HG02840 (cell line): Measurements from ENCODE around the gene ADIRF.

Source experiments
- ATAC-seq: cut with Tn5 transposase; IDR thresholded peaks from one replicate; pipeline ENCODE4 v1.9.1; 2021; ENCODE audit warnings: mild to moderate bottlenecking, moderate library complexity, moderate number of reproducible peaks; ENCODE audit not compliant: unreplicated experiment, low FRiP score

Gene ADIRF

DNA sequence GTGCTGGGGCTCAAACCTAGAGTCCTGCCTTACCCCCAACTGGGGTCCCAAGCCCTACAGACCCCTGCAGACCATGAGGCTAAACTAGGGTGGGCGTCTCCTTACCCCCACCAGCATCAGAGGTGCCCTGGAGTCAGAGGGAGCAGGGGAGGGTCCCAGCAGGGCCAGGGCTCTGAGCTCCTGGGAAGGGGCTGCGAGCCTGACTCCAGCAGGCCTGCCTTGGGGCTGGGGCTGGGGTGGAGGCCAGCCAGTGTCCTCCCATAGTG lies 8.6 kb upstream of the ADIRF start:
- ATAC-seq = no peak

DNA sequence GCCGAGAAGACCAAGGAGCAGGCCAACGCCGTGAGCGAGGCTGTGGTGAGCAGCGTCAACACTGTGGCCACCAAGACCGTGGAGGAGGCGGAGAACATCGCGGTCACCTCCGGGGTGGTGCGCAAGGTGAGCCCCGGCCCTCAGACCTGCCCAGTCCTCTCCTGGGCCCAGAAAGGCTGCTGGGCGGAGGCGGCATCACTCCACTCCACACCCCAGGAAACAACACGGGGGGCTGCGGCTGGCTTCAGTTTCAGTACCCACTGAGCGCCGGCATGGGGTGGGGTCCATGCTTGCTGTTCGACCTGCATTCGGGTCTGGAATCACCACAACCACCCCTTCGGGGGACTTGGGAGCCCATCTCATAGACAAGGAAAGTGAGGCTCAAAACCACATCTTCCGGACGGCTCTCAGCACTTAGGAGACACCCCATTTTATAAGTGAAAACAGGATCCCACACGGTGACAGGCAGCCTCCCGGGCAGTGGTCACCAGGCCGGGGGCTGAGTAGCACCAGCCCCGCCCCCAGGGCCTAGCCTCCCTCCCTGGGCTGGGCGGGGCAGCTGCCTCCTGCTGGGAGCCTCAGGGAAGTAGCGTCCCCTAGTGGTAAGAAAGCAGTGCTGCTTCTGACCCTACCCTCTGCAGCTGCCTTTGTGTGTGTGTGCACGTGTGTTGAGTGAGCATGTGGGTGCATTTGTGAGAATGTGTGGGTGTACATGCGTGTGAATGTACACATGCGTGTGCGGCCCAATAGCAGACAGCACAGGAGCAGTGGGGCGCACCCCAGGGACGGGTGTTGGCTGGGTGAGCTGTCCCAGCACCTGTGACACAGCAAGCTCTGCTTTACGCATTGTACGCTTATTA lies 8.0 kb upstream of the ADIRF start:
- no peak for ATAC-seq

- no peak for ATAC-seq
Observed at GRCh38 chr10:86960863-86961434, 7.3 kb upstream of the ADIRF start.

- no peak for ATAC-seq
Observed at GRCh38 chr10:86961481-86962091, 6.7 kb upstream of the ADIRF start.

- no peak for ATAC-seq
Observed at GRCh38 chr10:86962136-86962980, 5.9 kb upstream of the ADIRF start.

DNA sequence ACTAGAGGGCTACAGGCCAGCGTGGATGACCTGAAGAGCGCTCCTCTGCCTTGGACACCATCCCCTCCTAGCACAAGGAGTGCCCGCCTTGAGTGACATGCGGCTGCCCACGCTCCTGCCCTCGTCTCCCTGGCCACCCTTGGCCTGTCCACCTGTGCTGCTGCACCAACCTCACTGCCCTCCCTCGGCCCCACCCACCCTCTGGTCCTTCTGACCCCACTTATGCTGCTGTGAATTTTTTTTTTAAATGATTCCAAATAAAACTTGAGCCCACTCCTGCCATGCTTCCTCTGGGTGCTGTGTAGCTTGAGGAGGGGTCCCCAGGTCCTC lies 5.3 kb upstream of the ADIRF start:
- no peak for ATAC-seq

DNA sequence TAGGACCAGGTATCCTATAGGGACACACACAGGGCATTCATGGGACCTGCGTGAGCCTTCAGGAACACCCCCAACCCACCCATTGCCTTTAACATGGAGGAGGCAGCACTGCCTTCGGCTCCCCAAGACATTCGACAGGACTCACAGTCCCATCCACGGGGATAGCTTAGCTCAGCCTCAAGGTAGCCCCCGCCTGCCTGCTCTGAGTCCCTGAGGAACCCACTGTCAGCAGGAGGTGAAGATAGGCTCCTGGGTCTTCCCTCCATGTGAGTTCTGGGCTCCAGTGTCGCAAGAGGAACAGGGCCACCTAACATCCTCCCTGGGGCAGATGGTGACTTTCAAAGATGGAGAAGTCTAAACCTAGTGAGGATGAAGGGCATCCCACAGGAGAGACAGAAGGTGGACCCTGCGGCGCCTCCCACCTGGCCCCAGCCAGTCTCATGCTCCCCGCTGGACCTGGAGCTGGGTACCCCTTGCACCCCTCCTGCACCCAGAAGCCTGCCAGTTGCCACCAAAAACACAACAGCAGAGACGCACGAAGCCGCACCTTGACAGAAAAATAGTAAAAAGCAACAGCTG lies 4.9 kb upstream of the ADIRF start:
- no peak for ATAC-seq

DNA sequence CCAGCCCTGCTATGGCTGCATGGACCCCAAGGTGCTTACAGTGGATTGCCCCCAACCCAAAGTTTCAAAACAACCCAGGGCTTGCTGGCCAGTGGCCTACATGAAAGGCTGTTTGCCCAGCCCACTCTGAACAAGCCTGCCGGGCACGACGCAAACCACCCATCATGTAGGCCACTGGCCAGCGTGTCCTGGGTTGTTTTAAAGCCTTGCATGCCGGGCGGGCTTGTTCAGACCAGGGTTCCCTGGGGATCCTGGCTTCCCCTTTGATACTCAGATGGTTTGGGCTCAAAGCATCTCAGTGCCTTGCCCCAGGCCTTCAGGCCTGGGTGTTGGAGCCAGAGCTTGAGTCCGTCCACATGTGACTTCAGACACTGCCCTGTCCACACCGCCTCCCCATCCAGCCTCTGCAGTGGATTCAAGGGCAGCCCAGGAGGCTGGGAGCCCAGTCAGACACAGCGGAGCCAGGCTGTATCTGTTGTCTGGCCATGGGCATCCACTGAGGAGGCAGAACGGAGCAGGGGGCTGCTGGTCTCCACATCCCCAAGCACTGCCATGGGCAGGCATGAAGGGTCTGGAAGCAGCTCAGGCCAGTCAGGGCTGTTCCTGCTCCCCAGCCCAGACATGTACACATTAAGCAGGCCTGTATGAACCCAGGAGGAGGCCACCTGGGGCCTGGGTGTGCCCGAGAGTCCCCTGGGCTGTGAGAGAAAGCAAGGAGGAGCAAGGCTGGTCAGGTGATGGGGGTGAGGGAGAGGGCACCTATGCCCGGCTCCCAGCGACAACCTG lies 4.0 kb upstream of the ADIRF start:
- ATAC-seq = no peak

DNA sequence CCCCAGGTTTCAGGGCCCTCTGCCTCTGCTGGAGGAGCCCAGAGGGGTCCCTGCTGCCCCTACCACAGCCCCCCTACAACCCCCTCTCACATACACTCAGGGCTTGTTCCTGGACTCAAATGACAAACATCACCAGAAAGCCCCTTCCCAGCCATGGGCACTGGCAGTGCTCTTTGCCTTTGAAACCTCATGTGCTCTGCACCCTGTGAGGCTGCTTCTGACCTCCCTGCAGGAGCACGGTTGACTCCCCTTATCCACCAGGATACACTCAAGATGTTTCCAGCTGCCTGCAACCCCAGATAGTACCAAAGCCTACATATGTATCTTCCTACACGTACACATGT lies 3.5 kb upstream of the ADIRF start:
- no peak for ATAC-seq

GRCh38 chr10:86965986-86966654 lies 2.2 kb upstream of the ADIRF start:
- no peak for ATAC-seq

DNA sequence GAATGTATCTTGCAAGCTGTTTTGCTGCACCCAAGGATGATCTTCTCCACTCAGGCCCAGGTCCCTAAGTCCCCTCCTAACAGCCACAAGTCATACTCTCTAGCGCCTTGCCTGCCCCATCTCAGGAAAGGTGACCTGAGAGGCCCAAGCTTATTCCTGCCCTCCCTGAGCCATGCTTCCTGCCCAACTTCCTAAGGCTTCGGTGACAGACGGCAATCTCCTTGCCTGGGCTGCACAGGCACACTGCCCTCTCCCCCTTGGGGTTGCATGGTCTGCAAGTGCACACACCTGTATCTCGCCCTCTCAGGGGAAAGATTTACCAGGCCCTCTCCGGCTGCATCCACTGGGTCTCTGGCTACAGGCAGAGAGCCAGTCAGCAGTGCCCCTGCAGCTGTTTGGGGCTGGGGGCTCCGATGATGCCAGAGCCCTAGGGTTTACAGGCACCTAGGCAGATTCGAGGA lies 771 bp upstream of the ADIRF start:
- ATAC-seq = no peak

DNA sequence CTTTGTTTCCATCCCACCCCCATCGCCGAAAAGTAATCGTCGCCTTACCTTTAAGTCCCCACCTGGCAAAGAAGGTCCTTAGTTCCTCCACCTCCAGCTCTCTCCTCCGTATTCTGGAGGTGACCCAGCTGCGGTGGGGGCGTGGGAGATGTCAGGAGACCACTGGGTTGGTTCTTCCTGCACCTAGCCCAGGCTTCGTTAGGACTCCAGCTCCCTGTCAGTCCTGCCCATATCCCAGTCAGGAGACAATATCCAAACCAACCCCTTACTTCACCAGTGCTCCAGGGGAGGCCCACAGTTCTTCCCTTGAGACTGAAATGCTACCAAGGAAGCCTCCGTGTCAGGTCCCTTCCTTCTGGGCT lies 693 bp downstream of the ADIRF start:
- ATAC-seq = no peak

DNA sequence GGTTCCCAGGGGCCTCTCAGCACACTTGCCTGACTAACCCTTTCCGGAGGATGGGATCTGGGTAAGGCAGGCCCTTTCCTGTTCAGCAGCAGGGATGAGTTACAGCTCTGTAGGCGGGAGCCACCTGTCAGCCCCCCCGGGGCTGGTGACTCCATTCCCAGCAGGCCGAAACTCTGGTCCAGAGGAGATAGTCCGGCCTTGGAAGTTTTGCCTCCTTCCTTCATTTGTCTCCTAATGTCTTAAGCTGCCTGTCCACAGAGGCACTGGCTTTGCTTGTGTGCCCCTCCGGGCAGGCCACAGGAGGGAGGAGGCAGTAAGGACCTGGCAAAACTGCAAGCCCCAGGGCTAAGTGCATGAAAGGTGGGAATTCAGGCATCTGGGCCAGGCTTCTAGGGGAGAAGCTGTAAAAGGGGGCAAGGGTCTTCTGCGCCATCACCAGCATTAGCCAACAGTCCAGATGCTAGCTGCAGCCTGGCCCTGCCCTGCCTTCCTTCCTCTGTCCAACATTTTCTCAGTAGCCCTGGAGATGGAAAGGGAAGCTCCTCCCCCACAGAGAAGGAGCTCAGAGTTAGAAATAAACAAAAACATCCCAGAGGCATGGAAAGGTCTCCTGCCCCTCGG lies 1.2 kb downstream of the ADIRF start:
- no peak for ATAC-seq

DNA sequence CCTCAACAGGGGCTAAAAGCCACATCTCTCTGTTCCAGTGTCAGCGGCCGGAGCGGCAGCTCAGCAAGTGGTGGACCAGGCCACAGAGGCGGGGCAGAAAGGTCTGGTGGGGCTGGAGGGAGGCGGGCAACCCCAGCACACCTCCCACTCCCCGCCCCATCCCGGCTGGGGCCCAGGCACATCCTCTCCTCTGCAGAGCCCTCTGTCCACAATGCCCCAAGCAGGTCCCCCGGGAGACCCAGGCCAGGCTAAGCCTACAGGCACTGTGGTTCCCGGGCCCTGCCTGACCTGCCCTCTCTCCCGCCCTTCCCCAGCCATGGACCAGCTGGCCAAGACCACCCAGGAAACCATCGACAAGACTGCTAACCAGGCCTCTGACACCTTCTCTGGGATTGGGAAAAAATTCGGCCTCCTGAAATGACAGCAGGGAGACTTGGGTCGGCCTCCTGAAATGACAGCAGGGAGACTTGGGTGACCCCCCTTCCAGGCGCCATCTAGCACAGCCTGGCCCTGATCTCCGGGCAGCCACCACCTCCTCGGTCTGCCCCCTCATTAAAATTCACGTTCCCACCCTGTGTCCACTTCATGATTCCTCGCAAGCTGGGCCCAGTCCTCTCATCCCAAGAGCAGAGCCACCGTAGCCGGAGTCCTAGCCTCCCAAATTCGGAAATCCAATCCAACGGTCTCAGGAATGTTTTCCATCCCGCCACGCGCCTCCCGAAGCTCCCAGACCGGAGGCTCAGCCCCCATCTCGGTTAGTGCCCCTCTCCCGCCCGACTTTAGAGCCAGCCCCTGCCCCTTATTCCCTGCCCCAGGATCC lies 2.1 kb downstream of the ADIRF start:
- ATAC-seq = no peak

- peak; percentile 7 for ATAC-seq
Observed at GRCh38 chr10:86970982-86971231, 2.6 kb downstream of the ADIRF start.

DNA sequence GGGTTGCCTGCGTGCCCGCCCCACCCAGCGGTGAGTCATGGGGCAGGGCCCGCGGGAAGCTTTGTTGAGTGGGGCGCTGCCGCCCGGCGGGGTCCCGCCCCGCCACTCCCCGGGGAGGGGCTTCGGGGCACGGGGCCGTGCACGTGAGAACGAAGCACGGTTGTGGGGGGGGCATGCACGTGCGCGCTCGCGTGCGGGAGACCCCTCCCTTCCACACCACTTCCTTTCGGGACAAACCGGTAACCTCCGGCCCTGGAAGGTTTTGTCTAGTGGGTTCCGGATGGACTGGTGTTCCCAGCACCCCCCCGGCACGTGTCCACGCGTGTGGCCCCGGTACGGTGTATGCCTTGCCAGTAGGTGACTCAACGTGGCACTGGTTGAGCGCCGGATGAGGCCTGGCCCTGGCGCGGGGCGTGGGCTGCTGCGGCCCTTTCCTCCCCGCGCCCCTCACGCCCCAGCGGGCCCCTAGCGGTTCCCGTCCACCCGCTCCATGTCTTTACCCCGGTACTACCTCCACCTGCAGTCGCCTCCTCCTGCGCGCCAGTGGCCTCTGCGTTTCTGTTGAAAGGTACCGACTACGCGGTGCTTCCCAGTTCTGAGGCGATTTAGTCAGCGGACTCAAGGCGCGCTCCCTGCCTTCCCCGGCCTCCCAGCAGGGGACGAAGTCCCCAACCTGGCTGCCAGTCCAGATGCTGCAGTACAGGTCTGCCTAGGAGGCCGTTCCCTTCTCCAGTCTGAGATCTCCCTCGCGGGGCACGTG lies 3.1 kb downstream of the ADIRF start:
- peak; percentile 75 for ATAC-seq

DNA sequence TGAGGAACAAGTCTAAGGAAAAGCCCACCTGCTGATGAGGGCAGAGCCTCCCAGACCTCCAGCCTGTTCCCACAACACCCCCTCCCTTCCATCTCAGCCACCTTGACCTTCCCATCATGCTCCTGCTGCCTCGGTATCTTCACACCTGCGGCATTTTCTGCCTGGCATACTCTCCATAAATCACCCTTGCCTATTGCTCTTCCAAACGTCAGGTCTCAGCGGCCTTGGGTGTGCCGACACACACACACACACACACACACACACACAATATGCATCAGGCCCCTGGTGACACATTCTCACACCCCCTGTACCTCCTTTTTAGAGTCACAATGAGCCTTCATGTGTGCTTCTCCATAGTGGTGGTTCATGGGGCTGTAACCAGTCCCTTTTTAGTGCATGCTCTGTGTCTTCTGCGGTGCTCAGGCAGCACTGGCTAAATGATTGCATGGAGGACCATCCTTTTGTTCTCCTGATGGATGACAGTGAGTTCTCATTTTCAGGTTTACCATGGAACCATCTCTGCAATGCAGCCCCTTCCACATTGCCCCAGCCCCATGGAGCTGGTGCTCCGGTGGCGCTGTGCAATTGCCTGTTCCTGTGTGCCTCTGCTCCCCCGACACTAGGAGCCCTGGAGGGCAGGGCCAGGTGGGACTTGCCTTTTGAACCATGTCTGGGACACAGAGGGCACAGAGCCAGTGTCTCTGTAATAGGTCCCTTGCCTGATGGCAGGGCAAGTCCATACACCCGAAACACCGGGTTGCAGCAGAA lies 4.5 kb downstream of the ADIRF start:
- ATAC-seq = no peak
